ENCODE results near the gene ZC3H18. TPM values are rescaled to one million over a fixed set of nuclear protein-coding genes. Genes with fewer than 3 reads are reported as not detected.

ZC3H18 gene
- polyA plus RNA-seq, 3 donors = 5.5 to 36.4 (median 6.8) TPM

DNA sequence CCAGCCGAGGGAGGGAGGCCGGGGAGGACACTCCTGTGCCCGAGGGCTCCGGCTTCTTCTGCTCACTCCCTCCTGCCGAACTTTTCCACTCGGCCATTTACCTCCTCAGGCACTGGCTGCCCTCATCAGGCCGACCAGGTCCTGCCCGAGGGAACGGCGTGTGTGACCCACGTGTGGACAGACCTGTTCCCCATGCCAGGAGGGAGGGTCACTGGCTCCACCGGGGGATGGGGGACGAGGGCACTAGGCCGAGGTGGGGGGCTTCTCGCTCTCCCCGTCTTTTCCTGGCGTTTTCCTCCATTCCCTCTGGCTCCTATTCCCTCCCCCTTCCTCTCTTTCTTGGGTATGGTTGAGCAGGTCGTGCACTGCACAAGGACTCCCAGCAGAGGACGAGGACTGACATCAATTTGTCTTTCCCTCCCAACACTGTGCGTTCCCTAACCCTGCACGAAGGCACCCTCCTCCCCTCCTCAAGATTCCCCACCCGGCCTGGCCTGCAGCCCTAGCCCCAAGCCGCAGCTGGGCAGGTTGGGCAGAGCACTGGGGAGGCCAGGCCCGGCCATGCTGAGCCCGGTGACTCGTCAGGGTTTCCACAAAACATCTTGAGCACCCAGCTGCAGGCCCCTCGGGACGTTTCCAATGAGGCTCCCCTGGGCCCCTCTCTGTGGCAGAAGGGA is 64.9 kb downstream of the ZC3H18 start:
- Histone ChIP-seq H3K36me3 (replicated peaks in 1 of 2; ENCODE audit: control insufficient read depth in 1 of 2, insufficient read depth in 2 of 2, low read length in 2 of 2) (peaks cover 22 to 24% of the 10 kb centered on the region in 2 donors), H3K27me3 (ENCODE audit: control insufficient read depth in 2 of 2, insufficient read depth in 2 of 2, low read length in 2 of 2) (peaks cover 16 to 49% of the 10 kb centered on the region in 2 donors), H3K79me2 (ENCODE audit: insufficient read depth, low read length) (no peaks in the 10 kb centered on the region), H3K4me1 (ENCODE audit: control insufficient read depth in 1 of 2, insufficient read depth in 2 of 2, low read length in 2 of 2) (peaks cover 21 to 26% of the 10 kb centered on the region in 2 donors), H3K27ac (ENCODE audit: low read depth in 1 of 2, low read length in 2 of 2) (no peak overlapping the region), H3K4me3 (replicated peaks in 1 of 3; ENCODE audit: low read depth in 2 of 3, low read length in 3 of 3) (peak overlapping the region; percentile 40 to 77 (median 44)), H2AFZ (ENCODE audit: insufficient read depth, low read depth, low read length, poor library complexity, severe bottlenecking) (peak overlapping the region; percentile 67), H3K4me2 (replicated peaks; ENCODE audit: extremely low read depth, low read length, poor library complexity, severe bottlenecking) (peak overlapping the region; percentile 79), H3K9me3 (replicated peaks in 1 of 2; ENCODE audit: control insufficient read depth in 1 of 2, insufficient read depth in 1 of 2, low read length in 2 of 2) (peaks cover 0 to 5% of the 10 kb centered on the region in 2 donors), H4K20me1 (ENCODE audit: insufficient read depth, low read length) (peaks cover 38% of the 10 kb centered on the region), H3K9ac (ENCODE audit: insufficient read depth, low read length, poor library complexity, severe bottlenecking) (peak overlapping the region; percentile 65)
- Mint-ChIP-seq H3K4me3 (peak overlapping the region; percentile 73 to 85), H3K9me3 (peaks cover 0 to 10% (median 6%) of the 10 kb centered on the region in 7 donors), H3K4me1 (peaks cover 21% of the 10 kb centered on the region), H3K27ac (peak overlapping the region in 2 of 7 donors; percentile 36 to 57), H3K27me3 (ENCODE audit: low read depth in 3 of 3) (peaks cover 39 to 64% (median 47%) of the 10 kb centered on the region in 3 donors), H3K36me3 (peaks cover 20 to 31% of the 10 kb centered on the region in 2 donors)
- 35% methylated on average over 21 of the region's 28 CpGs for WGBS (ENCODE audit: insufficient coverage)
- intact Hi-C loops (cut with micrococcal nuclease) = loop anchor here in 1 of 2 donors (10.0 kb wide), 1 partner anchor 50 kb away; the partner anchor contains the start of gene SNAI3
- TF ChIP-seq, protein P1, sequence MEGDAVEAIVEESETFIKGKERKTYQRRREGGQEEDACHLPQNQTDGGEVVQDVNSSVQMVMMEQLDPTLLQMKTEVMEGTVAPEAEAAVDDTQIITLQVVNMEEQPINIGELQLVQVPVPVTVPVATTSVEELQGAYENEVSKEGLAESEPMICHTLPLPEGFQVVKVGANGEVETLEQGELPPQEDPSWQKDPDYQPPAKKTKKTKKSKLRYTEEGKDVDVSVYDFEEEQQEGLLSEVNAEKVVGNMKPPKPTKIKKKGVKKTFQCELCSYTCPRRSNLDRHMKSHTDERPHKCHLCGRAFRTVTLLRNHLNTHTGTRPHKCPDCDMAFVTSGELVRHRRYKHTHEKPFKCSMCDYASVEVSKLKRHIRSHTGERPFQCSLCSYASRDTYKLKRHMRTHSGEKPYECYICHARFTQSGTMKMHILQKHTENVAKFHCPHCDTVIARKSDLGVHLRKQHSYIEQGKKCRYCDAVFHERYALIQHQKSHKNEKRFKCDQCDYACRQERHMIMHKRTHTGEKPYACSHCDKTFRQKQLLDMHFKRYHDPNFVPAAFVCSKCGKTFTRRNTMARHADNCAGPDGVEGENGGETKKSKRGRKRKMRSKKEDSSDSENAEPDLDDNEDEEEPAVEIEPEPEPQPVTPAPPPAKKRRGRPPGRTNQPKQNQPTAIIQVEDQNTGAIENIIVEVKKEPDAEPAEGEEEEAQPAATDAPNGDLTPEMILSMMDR (IDR thresholded peaks at IDR 0.05) = no peak
- DNase-seq = no peak

DNA sequence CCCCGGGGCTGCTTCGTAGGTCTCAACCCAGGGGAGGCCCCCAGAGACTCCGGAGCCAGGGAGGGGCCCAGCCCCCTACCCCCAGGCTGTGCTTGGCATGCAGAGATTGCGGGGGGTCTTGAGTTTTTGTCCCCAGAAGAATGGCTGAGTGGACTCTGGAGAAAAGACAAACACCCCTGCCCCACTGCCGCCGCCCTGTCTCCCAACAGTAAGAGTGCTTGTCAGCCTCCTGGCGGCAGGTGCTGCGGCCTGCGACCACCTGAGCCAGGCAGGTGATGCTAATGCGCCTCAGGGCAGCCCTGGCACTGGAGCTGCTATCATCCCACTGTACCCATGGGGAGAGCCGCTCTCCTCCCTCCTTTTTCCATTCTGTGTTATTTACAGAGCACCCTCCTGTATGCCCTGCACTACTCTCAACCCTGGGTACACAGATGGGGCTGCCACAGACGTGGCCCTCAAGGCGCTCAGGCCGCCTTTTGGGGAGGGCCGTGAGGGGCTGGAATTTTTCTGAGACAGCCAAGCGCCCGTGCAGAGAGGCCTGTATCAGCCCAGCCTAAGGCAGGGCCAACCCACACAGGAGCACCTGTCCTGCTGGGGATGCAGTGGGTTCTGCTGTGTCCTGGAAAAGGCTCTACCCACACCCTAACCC is 65.6 kb downstream of the ZC3H18 start:
- peak overlapping the region in 1 of 3 experiments; percentile 77 for H3K4me3 ChIP-seq (replicated peaks in 1 of 3; ENCODE audit: low read depth in 2 of 3, low read length in 3 of 3)
- no peak overlapping the region for H3K27ac ChIP-seq (ENCODE audit: low read depth in 1 of 2, low read length in 2 of 2)
- intact Hi-C loops (cut with micrococcal nuclease) = loop anchor here in 1 of 2 donors (10.0 kb wide), 1 partner anchor 49 kb away; the partner anchor contains the start of gene SNAI3
- H3K27me3 Mint-ChIP-seq (ENCODE audit: low read depth in 3 of 3) = peaks cover 44 to 71% (median 54%) of the 10 kb centered on the region in 3 donors
- no peak overlapping the region for H3K9ac ChIP-seq (ENCODE audit: insufficient read depth, low read length, poor library complexity, severe bottlenecking)
- 90% methylated on average over 13 of the region's 17 CpGs for WGBS (ENCODE audit: insufficient coverage)
- DNase-seq = no peak
- H3K9me3 ChIP-seq (replicated peaks in 1 of 2; ENCODE audit: control insufficient read depth in 1 of 2, insufficient read depth in 1 of 2, low read length in 2 of 2) = peaks cover 0 to 5% of the 10 kb centered on the region in 2 donors
- peaks cover 15 to 18% of the 10 kb centered on the region in 2 donors for H3K36me3 ChIP-seq (replicated peaks in 1 of 2; ENCODE audit: control insufficient read depth in 1 of 2, insufficient read depth in 2 of 2, low read length in 2 of 2)
- H4K20me1 ChIP-seq (ENCODE audit: insufficient read depth, low read length) = peaks cover 45% of the 10 kb centered on the region
- no peak overlapping the region for H3K27ac Mint-ChIP-seq
- H3K79me2 ChIP-seq (ENCODE audit: insufficient read depth, low read length) = no peaks in the 10 kb centered on the region
- peaks cover 17 to 26% of the 10 kb centered on the region in 2 donors for H3K36me3 Mint-ChIP-seq
- TF ChIP-seq, protein P1 (IDR thresholded peaks at IDR 0.05) = no peak
- peaks cover 0 to 10% (median 8%) of the 10 kb centered on the region in 7 donors for H3K9me3 Mint-ChIP-seq
- H3K4me2 ChIP-seq (replicated peaks; ENCODE audit: extremely low read depth, low read length, poor library complexity, severe bottlenecking) = no peak overlapping the region
- H3K4me1 ChIP-seq (ENCODE audit: control insufficient read depth in 1 of 2, insufficient read depth in 2 of 2, low read length in 2 of 2) = peaks cover 21 to 26% of the 10 kb centered on the region in 2 donors
- H3K27me3 ChIP-seq (ENCODE audit: control insufficient read depth in 2 of 2, insufficient read depth in 2 of 2, low read length in 2 of 2) = peaks cover 21 to 55% of the 10 kb centered on the region in 2 donors
- peak overlapping the region; percentile 65 to 73 for H3K4me3 Mint-ChIP-seq
- peaks cover 26% of the 10 kb centered on the region for H3K4me1 Mint-ChIP-seq
- no peak overlapping the region for H2AFZ ChIP-seq (ENCODE audit: insufficient read depth, low read depth, low read length, poor library complexity, severe bottlenecking)

Data from CD14-positive monocyte (primary cell).